GM19452 (cell line): Measurements from ENCODE around the gene OBSCN.

Source experiments
- ATAC-seq: cut with Tn5 transposase; IDR thresholded peaks from one replicate; pipeline ENCODE4 v1.9.1; 2021; ENCODE audit not compliant: unreplicated experiment

OBSCN gene

DNA sequence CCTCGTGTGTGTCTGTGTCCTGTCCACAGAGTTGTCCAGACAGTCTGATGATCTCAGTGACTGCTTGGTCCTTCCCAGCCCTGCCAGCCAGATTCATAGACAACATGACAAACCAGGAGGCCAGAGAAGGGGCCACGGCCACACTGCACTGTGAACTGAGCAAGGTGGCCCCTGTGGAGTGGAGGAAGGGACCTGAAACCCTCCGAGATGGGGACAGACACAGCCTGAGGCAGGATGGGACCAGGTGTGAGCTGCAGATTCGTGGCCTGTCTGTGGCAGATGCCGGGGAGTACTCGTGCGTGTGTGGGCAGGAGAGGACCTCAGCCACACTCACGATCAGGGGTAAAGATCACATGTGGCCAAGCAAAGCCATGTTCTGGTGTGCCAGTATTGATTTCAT, 96.4 kb downstream of the OBSCN start:
- ATAC-seq: no peak

DNA sequence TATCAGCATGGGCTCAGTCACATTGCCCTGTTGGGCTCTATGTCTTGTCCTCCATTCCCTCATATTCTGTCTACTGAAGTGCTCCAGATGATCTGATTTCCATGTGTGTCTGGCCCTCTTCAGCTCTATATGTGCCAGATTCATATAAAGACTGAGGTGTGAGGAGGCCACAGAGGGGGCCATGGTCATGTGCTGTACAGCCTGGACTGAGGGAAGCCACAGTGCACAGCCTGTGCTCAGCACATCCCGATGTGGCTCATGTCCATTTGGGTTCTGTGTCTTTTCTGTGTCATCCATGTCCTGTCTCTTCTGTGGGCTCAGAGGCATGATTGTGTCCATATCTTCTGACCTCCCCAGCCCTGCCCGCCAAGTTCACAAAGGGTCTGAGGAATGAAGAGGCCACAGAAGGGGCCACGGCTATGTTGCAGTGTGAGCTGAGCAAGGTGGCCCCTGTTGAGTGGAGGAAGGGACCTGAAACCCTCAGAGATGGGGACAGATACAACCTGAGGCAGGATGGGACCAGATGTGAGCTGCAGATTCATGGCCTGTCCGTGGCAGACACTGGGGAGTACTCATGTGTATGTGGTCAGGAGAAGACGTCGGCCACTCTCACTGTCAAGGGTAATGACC, 97.0 kb downstream of the OBSCN start:
- ATAC-seq: no peak

DNA sequence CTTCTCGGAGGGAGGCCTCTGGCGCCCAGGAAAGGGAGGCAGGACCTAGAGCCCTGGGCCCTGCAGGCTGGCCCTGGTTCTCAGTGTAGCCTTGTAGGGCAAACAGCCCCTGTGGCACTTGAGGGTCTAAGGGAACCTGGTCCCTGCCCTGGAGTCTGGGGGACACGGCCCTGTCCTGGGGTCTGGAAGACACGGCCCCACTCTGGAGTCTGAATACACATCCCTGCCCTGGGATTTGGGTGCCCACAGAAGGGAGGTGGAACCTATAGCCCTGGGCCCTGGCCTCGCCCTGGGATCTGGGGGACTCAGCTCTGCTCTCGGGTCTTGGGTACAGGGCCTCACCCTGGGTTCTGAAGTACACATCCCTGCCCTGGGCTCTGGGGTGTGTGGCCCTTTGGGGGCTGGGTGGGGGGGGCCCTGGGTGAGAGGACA, 97.9 kb downstream of the OBSCN start:
- no peak for ATAC-seq

DNA sequence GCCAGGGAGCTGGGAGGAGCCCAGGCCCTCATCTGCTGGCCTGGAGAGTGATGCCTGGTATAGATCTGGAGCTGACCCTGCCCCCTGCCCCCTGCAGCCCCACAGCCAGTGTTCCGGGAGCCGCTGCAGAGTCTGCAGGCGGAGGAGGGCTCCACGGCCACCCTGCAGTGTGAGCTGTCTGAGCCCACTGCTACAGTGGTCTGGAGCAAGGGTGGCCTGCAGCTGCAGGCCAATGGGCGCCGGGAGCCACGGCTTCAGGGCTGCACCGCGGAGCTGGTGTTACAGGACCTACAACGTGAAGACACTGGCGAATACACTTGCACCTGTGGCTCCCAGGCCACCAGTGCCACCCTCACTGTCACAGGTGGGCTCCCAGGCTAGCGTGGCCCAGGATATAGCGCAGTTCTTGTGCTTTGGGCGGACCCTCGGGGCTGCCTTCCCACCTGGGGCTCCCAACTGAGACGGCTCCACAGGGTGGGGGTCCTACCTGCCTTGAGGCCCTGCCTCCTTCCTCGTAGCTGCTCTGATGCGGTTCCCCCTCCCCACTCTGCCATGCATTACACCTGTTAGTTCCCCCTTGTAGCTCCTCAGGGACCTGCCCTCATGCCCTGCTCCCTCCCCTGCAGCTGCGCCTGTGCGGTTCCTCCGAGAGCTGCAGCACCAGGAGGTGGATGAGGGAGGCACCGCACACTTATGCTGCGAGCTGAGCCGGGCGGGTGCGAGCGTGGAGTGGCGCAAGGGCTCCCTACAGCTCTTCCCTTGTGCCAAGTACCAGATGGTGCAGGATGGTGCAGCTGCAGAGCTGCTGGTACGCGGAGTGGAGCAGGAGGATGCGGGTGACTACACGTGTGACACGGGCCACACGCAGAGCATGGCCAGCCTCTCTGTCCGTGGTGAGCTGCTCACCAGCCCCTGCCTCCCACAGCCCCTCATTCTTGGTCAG, 98.7 kb downstream of the OBSCN start:
- no peak for ATAC-seq

DNA sequence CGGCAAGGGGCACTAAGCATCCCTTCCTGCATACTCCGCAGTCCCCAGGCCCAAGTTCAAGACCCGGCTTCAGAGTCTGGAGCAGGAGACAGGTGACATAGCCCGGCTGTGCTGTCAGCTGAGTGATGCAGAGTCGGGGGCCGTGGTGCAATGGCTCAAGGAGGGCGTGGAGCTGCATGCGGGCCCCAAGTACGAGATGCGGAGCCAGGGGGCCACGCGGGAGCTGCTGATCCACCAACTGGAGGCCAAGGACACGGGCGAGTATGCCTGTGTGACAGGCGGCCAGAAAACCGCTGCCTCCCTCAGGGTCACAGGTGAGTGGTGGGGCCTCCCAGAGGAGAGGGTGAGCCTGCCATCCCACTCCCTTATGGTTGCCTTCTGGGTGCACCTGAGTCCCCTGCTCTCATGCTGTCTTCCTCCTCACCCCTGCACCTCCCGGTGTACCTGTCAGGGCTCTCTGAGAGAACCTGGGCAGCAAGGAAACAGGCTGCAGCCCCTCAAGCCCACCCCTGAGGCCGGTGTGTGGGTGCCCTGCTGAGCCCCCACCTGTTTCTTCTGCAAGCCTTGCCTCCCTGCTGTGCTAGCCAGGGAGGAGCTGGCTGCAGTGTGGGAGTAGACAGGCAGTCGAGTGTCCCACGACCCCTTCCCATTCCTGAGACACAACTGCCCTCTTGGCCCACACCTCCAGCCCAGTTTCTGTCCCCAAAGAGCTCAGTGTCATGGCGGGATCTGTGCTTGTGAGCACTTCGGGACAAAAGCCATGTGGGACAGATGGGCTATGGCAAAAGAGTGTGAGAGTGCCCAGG, 99.6 kb downstream of the OBSCN start:
- ATAC-seq: no peak

DNA sequence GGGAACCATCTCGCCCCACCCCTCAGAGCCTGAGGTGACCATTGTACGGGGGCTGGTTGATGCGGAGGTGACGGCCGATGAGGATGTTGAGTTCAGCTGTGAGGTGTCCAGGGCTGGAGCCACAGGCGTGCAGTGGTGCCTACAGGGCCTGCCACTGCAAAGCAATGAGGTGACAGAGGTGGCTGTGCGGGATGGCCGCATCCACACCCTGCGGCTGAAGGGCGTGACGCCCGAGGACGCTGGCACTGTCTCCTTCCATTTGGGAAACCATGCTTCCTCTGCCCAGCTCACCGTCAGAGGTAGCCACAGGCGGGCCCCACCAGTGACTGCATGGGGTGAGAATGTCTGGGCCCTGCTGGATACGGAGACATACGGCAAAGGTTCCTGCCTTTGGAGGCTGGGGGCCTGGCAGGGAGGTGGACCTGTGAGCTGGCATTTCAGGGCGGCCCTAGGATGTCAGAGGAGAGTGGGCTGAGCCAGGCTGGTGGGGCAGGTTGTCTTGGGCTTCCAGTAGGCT, 100.3 kb downstream of the OBSCN start:
- no peak for ATAC-seq

DNA sequence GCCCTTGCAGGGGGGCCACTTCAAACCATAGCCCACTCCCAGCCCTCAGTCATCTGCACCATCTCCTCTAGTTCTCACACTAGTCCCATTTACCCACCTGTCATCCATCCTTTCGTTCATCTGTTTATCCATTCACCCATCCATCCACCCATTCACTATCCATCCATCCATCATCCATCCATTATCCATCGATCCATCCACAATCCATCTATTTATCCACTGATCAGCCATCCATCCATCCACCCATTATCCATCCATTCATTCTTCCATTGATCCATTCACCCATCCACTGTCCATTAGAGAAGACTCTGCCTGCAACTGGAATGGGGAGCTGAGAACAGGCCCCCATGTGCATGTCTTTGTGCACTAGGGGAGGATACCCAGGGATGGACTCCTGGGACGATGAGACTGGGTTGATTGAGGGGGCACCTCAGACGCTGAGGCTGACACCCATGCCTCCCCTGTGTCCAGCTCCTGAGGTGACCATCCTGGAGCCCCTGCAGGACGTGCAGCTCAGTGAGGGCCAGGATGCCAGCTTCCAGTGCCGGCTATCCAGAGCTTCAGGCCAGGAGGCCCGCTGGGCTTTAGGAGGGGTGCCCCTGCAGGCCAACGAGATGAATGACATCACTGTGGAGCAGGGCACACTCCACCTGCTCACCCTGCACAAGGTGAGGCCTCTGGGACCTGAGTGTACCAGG, 100.9 kb downstream of the OBSCN start:
- no peak for ATAC-seq

DNA sequence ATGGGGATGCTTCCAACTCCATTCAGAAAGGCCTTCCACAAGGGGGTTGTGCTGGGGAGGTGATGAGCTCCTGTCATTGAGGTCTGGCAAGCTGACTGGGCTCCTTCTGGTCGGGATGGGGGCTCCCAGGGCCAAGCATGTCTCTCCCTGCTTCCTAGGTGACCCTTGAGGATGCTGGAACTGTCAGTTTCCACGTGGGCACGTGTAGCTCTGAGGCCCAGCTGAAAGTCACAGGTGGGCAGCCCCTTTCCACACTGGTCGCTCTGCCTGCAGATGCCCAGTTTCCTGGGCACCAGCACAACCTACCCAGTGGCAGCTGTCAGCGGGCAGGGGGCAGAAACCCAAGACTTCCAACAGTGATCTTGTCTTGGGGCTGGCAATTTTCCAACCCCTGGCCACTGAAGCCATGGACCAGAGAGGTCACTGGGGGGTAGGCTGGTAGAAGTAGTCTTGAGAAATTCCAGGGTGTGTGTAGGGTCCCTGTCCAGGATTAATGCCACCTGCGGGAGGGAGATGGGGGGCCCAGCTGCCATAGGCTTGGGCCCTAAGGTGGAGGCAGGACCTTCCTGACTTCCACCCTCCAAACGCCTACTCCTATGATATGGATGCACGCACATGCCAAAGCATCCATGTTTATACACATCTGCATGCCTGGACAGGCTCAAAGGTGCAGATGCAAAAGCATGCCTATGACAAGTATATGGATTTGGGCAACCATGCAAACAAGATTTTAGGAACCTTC, 101.7 kb downstream of the OBSCN start:
- no peak for ATAC-seq

DNA sequence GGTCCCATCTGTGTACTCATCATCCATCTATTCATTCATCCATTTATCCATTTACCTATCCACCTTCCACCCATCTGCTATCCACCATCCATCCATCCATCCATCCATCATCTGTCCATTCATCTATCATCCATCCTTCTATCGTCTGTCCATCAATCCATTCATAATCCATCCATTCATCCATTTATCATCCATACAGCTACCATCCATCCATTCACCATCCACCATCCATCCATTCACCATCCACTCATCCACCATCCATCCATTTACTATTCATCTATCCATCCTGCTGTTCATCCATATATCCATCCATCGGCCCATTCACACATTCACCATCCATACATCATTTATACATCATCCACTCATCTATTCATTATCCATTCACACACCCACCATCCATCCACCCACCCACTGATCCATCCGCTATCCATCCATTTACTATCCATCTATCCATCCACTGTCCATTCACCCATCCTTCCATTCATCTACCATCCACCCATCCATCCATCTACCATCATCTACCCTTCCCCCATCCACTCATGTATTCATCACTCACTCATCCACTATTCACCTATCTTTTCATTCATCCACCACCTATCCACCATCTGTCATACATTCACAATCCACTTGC, 102.4 kb downstream of the OBSCN start:
- ATAC-seq: no peak

DNA sequence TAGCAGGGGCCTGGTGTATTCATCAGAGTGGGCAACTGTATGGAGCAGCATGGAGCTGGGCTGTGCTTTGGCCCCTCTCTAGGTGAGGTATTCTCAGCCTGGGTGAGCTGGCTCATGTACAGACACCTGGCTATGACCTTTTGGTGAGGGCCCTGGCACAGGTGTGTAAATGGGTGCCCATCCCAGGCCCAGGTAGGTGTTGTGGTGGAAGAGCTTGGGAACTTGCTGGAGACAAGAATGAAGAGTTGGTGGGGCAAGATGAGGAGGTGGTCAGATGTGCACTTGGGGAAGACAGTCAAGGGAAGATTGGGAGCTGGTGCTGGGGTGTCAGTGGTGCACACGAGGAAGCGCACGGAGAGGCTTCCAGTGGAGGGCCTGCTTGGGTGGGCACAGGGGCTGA, 103.2 kb downstream of the OBSCN start:
- no peak for ATAC-seq

DNA sequence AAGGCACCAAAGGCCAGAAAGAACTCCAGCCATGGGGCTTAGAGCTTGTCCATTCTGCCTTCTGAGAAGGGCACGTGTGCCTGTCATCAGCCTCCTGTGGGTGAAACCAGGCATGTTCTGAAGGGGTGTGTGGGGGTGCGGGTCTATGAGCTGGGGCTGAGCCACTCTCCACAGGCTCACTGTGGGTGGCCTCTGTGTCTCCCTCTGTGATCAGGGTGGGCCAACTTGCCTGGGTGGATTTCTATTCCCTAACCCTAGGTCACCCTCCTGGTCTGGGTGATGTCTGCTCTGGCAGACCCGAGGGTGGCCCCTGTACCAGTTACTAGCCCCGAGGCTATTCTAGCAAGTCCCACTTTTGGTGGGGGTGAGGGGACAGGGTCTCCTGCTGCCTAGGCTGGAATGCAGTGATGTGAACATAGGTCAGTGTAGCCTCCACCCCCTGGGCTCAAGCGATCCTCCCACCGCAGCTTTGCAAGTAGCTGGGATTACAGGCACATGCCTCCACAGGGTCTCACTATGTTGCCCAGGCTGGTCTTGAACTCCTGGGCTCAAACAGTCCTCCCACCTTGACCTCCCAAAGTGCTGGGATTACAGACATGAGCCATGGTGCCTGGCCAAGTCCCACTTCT, 104.4 kb downstream of the OBSCN start:
- ATAC-seq: no peak

DNA sequence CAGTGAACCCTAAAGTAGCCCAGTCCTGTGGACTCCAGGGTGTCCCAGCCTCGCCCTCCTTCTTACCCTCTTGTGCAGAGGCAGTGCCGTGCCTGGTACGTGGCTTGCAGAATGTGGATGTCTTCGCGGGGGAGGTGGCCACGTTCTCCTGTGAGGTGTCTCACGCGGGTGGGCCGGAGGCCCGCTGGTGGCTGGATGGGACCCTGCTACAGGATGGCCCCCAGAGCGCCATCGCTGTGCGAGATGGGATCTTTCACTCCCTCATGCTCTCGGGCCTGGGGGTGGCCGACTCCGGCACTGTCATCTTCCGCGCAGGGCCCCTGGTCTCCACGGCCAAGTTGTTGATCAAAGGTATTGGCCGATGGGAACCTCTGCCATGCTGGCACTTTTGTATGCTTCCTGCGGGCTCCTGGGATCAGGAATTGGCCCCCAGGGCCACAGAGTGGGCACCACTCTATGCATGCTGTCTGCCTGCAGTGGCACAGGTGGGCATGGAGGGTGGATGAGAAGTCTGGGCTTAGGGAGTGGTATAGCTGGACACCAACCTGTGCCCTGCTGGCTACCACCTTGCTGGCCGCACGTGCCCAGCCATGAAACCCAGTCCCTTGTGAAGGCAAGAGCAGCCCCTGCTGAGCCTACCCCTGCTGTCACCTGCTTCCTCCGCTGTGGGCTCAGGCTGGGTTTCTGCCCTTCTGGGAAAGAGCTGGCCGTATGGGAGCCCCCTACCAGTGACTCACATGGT, 105.9 kb downstream of the OBSCN start:
- no peak for ATAC-seq

DNA sequence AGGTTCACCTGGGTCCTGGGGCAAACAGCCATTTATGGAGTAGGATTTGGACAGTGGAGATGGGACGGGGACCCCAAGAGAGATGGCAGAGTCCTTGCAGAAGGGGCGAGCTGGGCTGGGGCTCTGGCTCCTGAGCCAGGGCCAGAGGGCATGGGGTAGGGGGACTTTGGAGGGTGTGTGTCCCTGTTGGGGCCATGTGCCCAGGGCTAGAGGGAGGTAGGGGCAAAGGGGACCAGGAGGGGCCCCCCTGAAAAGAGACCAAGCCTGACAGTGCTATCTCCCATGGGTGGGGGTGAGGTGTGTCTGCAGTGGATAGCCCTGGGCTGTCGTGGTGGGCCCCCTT, 106.4 kb downstream of the OBSCN start:
- ATAC-seq: no peak

DNA sequence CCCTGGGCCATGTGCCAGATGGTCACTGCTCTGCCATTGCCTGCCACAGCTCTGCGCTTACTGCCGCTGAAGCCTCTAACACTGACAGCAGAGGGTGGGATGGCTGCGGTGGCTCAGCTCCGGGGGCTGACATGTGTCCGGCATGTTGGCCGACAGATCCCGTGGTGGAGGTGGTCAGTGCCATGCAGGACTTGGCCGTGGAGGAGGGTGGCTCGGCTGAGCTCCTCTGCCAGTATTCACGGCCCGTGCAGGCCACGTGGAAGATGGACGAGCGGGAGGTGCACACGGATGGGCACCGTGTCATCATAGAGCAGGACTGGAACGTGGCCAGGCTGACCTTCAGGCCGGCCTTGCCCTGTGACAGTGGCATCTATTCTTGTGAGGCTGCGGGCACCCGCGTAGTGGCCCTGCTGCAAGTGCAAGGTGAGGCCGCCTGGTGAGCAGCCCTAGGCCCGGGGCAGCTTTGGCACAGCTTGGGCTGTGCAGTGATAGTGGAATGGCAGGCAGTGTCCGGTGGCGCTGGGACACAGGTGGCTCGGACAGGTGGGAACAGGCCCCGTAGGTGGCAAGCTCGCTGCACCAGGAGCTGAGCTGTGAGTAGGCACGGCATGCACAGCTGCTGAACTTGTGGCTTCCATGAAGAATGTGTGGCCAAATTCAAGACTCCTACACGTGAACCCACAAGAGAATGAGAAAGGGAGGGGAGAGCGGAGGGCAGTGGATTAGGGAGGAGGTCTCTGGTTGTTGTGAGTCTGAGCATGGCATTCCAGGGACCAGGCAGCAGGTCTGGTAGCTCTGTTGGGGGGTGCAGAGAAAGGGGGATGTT, 107.0 kb downstream of the OBSCN start:
- ATAC-seq: no peak

DNA sequence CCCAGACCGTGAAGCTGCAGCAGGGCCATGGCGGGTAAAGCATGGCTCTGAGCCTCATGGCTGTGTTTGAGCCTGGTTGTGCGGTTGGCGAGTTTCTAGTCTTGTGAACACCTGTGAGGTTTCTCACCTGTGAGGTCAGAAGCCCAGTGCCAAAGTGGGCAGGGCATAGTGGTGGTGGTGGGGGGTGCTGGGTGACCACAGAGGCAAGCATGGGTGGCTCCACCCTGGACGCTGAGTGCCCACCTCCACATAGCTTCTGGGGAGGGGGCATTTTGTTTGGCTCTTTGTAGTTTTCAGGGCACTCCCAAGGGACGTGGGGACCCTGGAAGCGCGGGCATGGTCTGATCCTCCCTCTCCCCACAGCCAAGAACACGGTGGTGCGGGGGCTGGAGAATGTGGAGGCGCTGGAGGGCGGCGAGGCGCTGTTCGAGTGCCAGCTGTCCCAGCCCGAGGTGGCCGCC, 107.7 kb downstream of the OBSCN start:
- ATAC-seq: no peak

DNA sequence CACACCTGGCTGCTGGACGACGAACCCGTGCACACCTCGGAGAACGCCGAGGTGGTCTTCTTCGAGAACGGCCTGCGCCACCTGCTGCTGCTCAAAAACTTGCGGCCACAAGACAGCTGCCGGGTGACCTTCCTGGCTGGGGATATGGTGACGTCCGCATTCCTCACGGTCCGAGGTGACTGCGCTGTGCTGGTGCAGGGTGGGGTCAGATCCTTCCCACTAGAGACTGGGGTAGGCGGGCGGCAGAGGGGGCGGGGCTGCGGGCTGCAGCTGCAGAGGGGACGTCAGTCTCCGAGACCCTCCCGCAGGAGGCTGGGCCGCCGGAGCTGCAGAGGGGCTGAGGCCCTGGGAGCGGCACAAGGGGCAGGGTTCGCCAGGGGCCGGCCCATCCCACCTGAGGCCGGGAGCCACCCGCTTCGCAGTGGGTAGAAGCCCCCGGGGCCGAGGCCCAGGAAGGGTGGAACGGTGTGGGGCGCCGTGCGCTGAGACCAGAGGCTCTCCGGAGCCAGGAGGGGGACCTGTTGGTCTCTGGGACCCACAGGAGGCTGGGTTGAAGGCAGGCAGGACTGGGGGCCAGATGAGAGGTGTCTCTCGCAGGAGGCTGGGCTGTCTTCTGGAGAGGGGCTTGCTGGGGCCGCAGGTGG, 108.2 kb downstream of the OBSCN start:
- ATAC-seq: no peak
